ENCODE data around the gene UBE2Q1. TPM values are rescaled to one million over a fixed set of nuclear protein-coding genes. Genes with fewer than 3 reads are reported as not detected.

UBE2Q1 gene
- total and polyA plus RNA-seq, 10 of the 15 experiments (the other 5 are each of a cell fraction or from before 2014, with no cell fraction given): 3.9 to 82.6 (median 24.1) TPM

DNA sequence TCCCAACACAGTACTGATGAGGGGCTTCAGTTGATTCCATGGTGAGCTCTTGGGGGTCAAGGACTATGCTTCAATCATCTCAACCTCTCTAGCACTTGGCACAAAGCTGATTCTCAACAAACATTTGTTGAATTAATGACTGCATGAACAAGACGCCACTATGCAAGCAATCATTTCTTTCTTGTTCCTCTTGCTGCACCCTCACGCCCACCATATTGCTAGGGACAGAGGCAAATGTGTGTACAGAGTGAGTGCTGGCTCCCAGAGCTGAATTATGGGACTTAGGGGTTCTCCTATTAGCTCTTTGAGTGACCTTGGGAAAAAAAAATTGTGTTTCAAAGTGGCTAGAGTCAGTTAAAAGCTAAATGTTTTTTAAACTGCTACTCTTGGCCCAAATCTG is 47.1 kb upstream of the UBE2Q1 start:
- Histone ChIP-seq H3K4me3 (peak overlapping the region; percentile 83), H3K4me1 (ENCODE audit: control insufficient read depth, insufficient read depth, low read length) (peaks cover 46% of the 10 kb centered on the region), H3K9ac (ENCODE audit: control insufficient read depth, insufficient read depth, low read length) (peak overlapping the region; percentile 55), H4K20me1 (ENCODE audit: control insufficient read depth, insufficient read depth) (peaks cover 42% of the 10 kb centered on the region), H3K27me3 (replicated peaks in 1 of 2; ENCODE audit: control insufficient read depth in 2 of 2, insufficient read depth in 2 of 2, low read length in 1 of 2) (no peaks in the 10 kb centered on the region), H2AFZ (ENCODE audit: control insufficient read depth, low read depth, low read length) (no peak overlapping the region), H3K27ac (ENCODE audit: control insufficient read depth, insufficient read depth) (no peak overlapping the region), H3K4me2 (ENCODE audit: control insufficient read depth, insufficient read depth) (peak overlapping the region; percentile 86), H3K79me2 (ENCODE audit: control insufficient read depth, insufficient read depth, low read length) (peaks cover 99% of the 10 kb centered on the region), H3K9me3 (replicated peaks; ENCODE audit: control insufficient read depth, insufficient read depth, low read length) (no peaks in the 10 kb centered on the region), H3K36me3 (ENCODE audit: control insufficient read depth in 2 of 2, insufficient read depth in 2 of 2, low read length in 1 of 2) (peaks cover 16 to 44% of the 10 kb centered on the region in 2 experiments)
- FAIRE-seq (no peak), ATAC-seq (no peak), DNase-seq (ENCODE audit: low read depth, low spot score) (no peak)
- TF ChIP-seq ZSCAN29 (IDR thresholded peaks at IDR 0.05) (no peak), ZNF24 (IDR thresholded peaks at IDR 0.05) (peak; percentile 67; the same call in 1 of the 2 replicates)
- RAD21 ChIA-PET (ENCODE audit: unreplicated experiment): interaction anchor here (0.6 to 3.9 kb wide), 9 partner anchors 8 to 454 kb away, joined by 3 to 23 read pairs (median 4); no protein-coding TSS in a partner anchor
- POLR2A ChIA-PET: interaction anchor here (0.8 to 2.7 kb wide), 12 partner anchors 10 to 332 kb away, joined by 3 to 11 read pairs (median 4); no protein-coding TSS in a partner anchor
- intact Hi-C loops (cut with micrococcal nuclease; ENCODE audit: unreplicated experiment): loop anchor here (5.0 kb wide), 1 partner anchor 262 kb away; no protein-coding TSS in a partner anchor
- BruUV-seq (replicated peaks): no TSS peak
- 93% methylated on average over 2 of the region's 2 CpGs for WGBS (ENCODE audit: insufficient coverage, insufficient replicate concordance, low lambda C conversion rate, missing lambda C conversion rate)
- in situ Hi-C loops (cut with MboI): no loop called here
- SMC1A ChIA-PET (ENCODE audit: uncharacterized antibody, unreplicated experiment): interaction anchor here (0.6 to 4.9 kb wide), 11 partner anchors 12 to 340 kb away, joined by 3 to 36 read pairs (median 6); no protein-coding TSS in a partner anchor
- CTCF ChIA-PET: interaction anchor here (0.5 to 2.8 kb wide), 16 partner anchors 13 to 623 kb away, joined by 3 to 12 read pairs (median 3); partner anchors contain the start of gene PBXIP1

DNA sequence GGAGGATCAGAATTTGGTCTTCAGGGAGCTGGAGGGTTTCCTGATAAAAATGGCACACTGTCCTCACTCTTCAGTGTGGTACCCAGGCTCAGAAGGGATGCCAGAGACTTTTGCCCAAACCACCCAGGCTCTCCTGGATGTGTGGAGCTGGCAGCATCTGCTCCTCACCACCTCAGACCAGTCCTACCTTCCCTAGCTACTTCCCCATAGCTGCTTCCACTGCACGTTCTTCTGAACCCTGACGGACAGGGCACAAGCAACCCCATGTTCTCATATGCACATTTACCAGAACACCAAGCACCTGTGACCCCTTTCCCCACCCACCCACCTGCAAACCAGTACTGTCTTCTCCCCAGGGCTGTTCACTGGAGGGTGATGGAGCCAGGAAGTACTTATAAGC is 44.9 kb upstream of the UBE2Q1 start:
- RAD21 ChIA-PET (ENCODE audit: unreplicated experiment): interaction anchor here (0.7 to 2.7 kb wide), 5 partner anchors 8 to 275 kb away, joined by 3 to 11 read pairs (median 3); no protein-coding TSS in a partner anchor

More for the DNA sequence above, 44.9 kb upstream of the UBE2Q1 start:
- Histone ChIP-seq H3K27ac (ENCODE audit: control insufficient read depth, insufficient read depth) (no peak overlapping the region), H3K27me3 (replicated peaks in 1 of 2; ENCODE audit: control insufficient read depth in 2 of 2, insufficient read depth in 2 of 2, low read length in 1 of 2) (no peaks in the 10 kb centered on the region), H4K20me1 (ENCODE audit: control insufficient read depth, insufficient read depth) (peaks cover 48% of the 10 kb centered on the region), H3K36me3 (ENCODE audit: control insufficient read depth in 2 of 2, insufficient read depth in 2 of 2, low read length in 1 of 2) (peaks cover 25 to 51% of the 10 kb centered on the region in 2 experiments), H3K4me2 (ENCODE audit: control insufficient read depth, insufficient read depth) (peak overlapping the region; percentile 86), H3K79me2 (ENCODE audit: control insufficient read depth, insufficient read depth, low read length) (peaks cover 95% of the 10 kb centered on the region), H3K9ac (ENCODE audit: control insufficient read depth, insufficient read depth, low read length) (no peak overlapping the region), H3K9me3 (replicated peaks; ENCODE audit: control insufficient read depth, insufficient read depth, low read length) (no peaks in the 10 kb centered on the region), H3K4me1 (ENCODE audit: control insufficient read depth, insufficient read depth, low read length) (peaks cover 29% of the 10 kb centered on the region), H2AFZ (ENCODE audit: control insufficient read depth, low read depth, low read length) (no peak overlapping the region), H3K4me3 (peak overlapping the region; percentile 83; the same call in 1 of the 2 replicates)
- intact Hi-C loops (cut with micrococcal nuclease; ENCODE audit: unreplicated experiment): no loop called here
- FAIRE-seq (no peak), ATAC-seq (no peak), DNase-seq (ENCODE audit: low read depth, low spot score) (no peak)
- ChIA-PET SMC1A (ENCODE audit: uncharacterized antibody, unreplicated experiment) (interaction anchor here (1.4 to 4.9 kb wide), 2 partner anchors 10 to 136 kb away, joined by 3 to 36 read pairs; no protein-coding TSS in a partner anchor), CTCF (interaction anchor here (0.9 to 1.7 kb wide), 4 partner anchors 43 to 275 kb away, joined by 3 to 8 read pairs (median 4); no protein-coding TSS in a partner anchor), POLR2A (interaction anchor here (0.6 kb wide), 1 partner anchor 400 kb away, joined by 3 read pairs; no protein-coding TSS in a partner anchor)
- in situ Hi-C loops (cut with MboI): no loop called here
- TF ChIP-seq, protein P1, sequence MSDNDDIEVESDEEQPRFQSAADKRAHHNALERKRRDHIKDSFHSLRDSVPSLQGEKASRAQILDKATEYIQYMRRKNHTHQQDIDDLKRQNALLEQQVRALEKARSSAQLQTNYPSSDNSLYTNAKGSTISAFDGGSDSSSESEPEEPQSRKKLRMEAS (IDR thresholded peaks at IDR 0.05; ENCODE audit: low read depth, low read length): no peak
- TF ChIP-seq SMARCA5 (IDR thresholded peaks at IDR 0.05): no peak
- no peak for TF ChIP-seq FOXM1 (IDR thresholded peaks at IDR 0.05; ENCODE audit: low read depth, low read length)
- TF ChIP-seq TAF1 (IDR thresholded peaks at IDR 0.05; ENCODE audit: borderline replicate concordance, low read depth, low read length): no peak
- peak; percentile 63 for TF ChIP-seq POLR2AphosphoS5 (IDR thresholded peaks at IDR 0.05; ENCODE audit: low read length)
- no peak for TF ChIP-seq WRNIP1 (IDR thresholded peaks at IDR 0.05; ENCODE audit: borderline replicate concordance, low read depth, low read length)
- no TSS peak for BruUV-seq (replicated peaks)
- 60% methylated on average over 2 of the region's 2 CpGs for WGBS (ENCODE audit: insufficient coverage, insufficient replicate concordance, low lambda C conversion rate, missing lambda C conversion rate)

Data from GM12878 (cell line).